DOHH2 (cell line): ENCODE measurements around the gene LRRIQ3.
"Not testable (repeated sequence)": the region's sequence is repeated elsewhere in the genome, so short reads cannot be mapped to it uniquely, and the experiment has no call there.

ENCODE experiments used
- H3F3A ChIP-seq: fragments of 200-600 bp; sonication (generic), shearing (Covaris generic); 2 replicates; pipeline ENCODE4 v1.6.0; 2016; ENCODE audit warnings: antibody characterized with exemption, mild to moderate bottlenecking; ENCODE audit not compliant: control insufficient read depth, insufficient read depth
- H3K27ac ChIP-seq: fragments of 200-600 bp; sonication (generic); 2 replicates; pipeline ENCODE4 v1.5.1; 2014; ENCODE audit warnings: low read depth, mild to moderate bottlenecking, low read length, moderate library complexity
- H3K27me3 ChIP-seq: fragments of 200-600 bp; sonication (generic); 2 replicates; pipeline ENCODE4 v1.6.1; 2014; ENCODE audit warnings: mild to moderate bottlenecking, low read length, mixed read lengths; ENCODE audit not compliant: control insufficient read depth
- H3K36me3 ChIP-seq: fragments of 200-600 bp; sonication (generic); 2 replicates; pipeline ENCODE4 v1.6.1; 2014; ENCODE audit warnings: mild to moderate bottlenecking, low read length, moderate library complexity, mixed read lengths; ENCODE audit not compliant: control insufficient read depth
- H3K4me1 ChIP-seq: fragments of 200-600 bp; sonication (generic); 2 replicates; pipeline ENCODE4 v1.6.1; 2014; ENCODE audit warnings: mild to moderate bottlenecking, low read length, mixed read lengths; ENCODE audit not compliant: control insufficient read depth
- H3K4me2 ChIP-seq: fragments of 200-600 bp; sonication (generic); 2 replicates; pipeline ENCODE4 v1.6.0; 2014; ENCODE audit warnings: mild to moderate bottlenecking, low read length, moderate library complexity
- H3K4me3 ChIP-seq: fragments of 200-600 bp; sonication (generic); 2 replicates; pipeline ENCODE4 v1.5.1; 2014; ENCODE audit warnings: mild to moderate bottlenecking, low read length, mixed read lengths
- H3K79me2 ChIP-seq: fragments of 200-600 bp; sonication (generic); 2 replicates; pipeline ENCODE4 v1.6.1; 2014; ENCODE audit warnings: mild to moderate bottlenecking, low read length, mixed read lengths; ENCODE audit not compliant: control insufficient read depth
- H3K9me2 ChIP-seq: fragments of 200-600 bp; sonication (generic); replicated peaks from 2 replicates; pipeline ENCODE4 v1.6.1; 2014; ENCODE audit warnings: mild to moderate bottlenecking, low read length, mixed read lengths; ENCODE audit not compliant: control insufficient read depth
- H3K9me3 ChIP-seq: fragments of 200-600 bp; sonication (generic); 2 replicates; pipeline ENCODE4 v1.6.1; 2014; ENCODE audit warnings: antibody characterized with exemption, low read length, mixed read lengths; ENCODE audit not compliant: control insufficient read depth, insufficient read depth
- H4K20me1 ChIP-seq: fragments of 200-600 bp; sonication (generic); 2 replicates; pipeline ENCODE4 v1.6.0; 2014; ENCODE audit warnings: low read depth, mild to moderate bottlenecking, antibody characterized with exemption, low read length, moderate library complexity; ENCODE audit not compliant: control insufficient read depth, insufficient read depth
- CTCF ChIP-seq: fragments of 200-600 bp; sonication (generic); IDR thresholded peaks from one replicate; pipeline ENCODE4 v1.5.1; 2014; ENCODE audit warnings: antibody characterized with exemption, mild to moderate bottlenecking, low read depth, low read length; ENCODE audit not compliant: poor library complexity, severe bottlenecking
- EZH2phosphoT487 ChIP-seq: fragments of 200-600 bp; sonication (generic); IDR thresholded peaks from 2 replicates; pipeline ENCODE4 v1.6.1; 2017; ENCODE audit warnings: borderline replicate concordance, mild to moderate bottlenecking, antibody characterized with exemption, low read length, moderate library complexity, mixed read lengths

The LRRIQ3 gene

GRCh38 chr1:74162333-74162732 lies 35.6 kb downstream of the LRRIQ3 start:
- Histone ChIP-seq H3K4me1 (no peaks in the 10 kb centered on the region), H3F3A (no peaks in the 10 kb centered on the region), H3K9me2 (no peaks in the 10 kb centered on the region), H3K27me3 (no peaks in the 10 kb centered on the region), H4K20me1 (no peaks in the 10 kb centered on the region), H3K4me3 (no peak overlapping the region), H3K27ac (no peak overlapping the region), H3K9me3 (no peaks in the 10 kb centered on the region), H3K79me2 (no peaks in the 10 kb centered on the region), H3K36me3 (no peaks in the 10 kb centered on the region), H3K4me2 (no peak overlapping the region)
- no peak for TF ChIP-seq CTCF
- no peak for TF ChIP-seq EZH2phosphoT487

- Histone ChIP-seq H3K27ac (no peak overlapping the region), H3K9me2 (no peaks in the 10 kb centered on the region), H3K9me3 (no peaks in the 10 kb centered on the region), H3K79me2 (no peaks in the 10 kb centered on the region), H3K27me3 (no peaks in the 10 kb centered on the region), H3F3A (no peaks in the 10 kb centered on the region), H3K4me1 (no peaks in the 10 kb centered on the region), H4K20me1 (no peaks in the 10 kb centered on the region), H3K4me2 (no peak overlapping the region), H3K4me3 (no peak overlapping the region), H3K36me3 (no peaks in the 10 kb centered on the region)
- TF ChIP-seq EZH2phosphoT487 (no peak), CTCF (no peak)
Observed at GRCh38 chr1:74161497-74161896, 36.5 kb downstream of the LRRIQ3 start.

- H3K36me3 ChIP-seq: no peaks in the 10 kb centered on the region
- no peaks in the 10 kb centered on the region for H3K79me2 ChIP-seq
- H3K27me3 ChIP-seq: no peaks in the 10 kb centered on the region
- no peaks in the 10 kb centered on the region for H3F3A ChIP-seq
- no peaks in the 10 kb centered on the region for H3K9me2 ChIP-seq
- H4K20me1 ChIP-seq: no peaks in the 10 kb centered on the region
- H3K4me2 ChIP-seq: no peak overlapping the region
- no peaks in the 10 kb centered on the region for H3K9me3 ChIP-seq
- TF ChIP-seq CTCF (no peak), EZH2phosphoT487 (no peak)
- no peak overlapping the region for H3K4me3 ChIP-seq
- no peaks in the 10 kb centered on the region for H3K4me1 ChIP-seq
- H3K27ac ChIP-seq: no peak overlapping the region
Observed at GRCh38 chr1:74160046-74160445, 37.9 kb downstream of the LRRIQ3 start.

GRCh38 chr1:74145086-74145485 lies 52.9 kb downstream of the LRRIQ3 start:
- H3K9me2 ChIP-seq: no peaks in the 10 kb centered on the region
- H3K36me3 ChIP-seq: no peaks in the 10 kb centered on the region
- TF ChIP-seq CTCF (no peak), EZH2phosphoT487 (no peak)
- no peaks in the 10 kb centered on the region for H3K4me1 ChIP-seq
- no peak overlapping the region for H3K4me3 ChIP-seq
- H4K20me1 ChIP-seq: no peaks in the 10 kb centered on the region
- no peak overlapping the region for H3K4me2 ChIP-seq
- no peaks in the 10 kb centered on the region for H3F3A ChIP-seq
- H3K27me3 ChIP-seq: no peaks in the 10 kb centered on the region
- no peaks in the 10 kb centered on the region for H3K9me3 ChIP-seq
- H3K27ac ChIP-seq: no peak overlapping the region
- no peaks in the 10 kb centered on the region for H3K79me2 ChIP-seq

GRCh38 chr1:74117370-74117769 lies 80.6 kb downstream of the LRRIQ3 start:
- not testable (repeated sequence) for H4K20me1 ChIP-seq, H3K9me3 ChIP-seq, H3K27me3 ChIP-seq, H3K4me3 ChIP-seq, H3F3A ChIP-seq, H3K36me3 ChIP-seq, H3K9me2 ChIP-seq, H3K79me2 ChIP-seq, H3K4me1 ChIP-seq, H3K4me2 ChIP-seq, H3K27ac ChIP-seq
